SK-MEL-5 (cell line): Measurements from ENCODE around the gene GPR173. TPM values are rescaled to one million over a fixed set of nuclear protein-coding genes. Genes with fewer than 3 reads are reported as not detected.

ENCODE experiments used
- DNase-seq: peaks from one replicate; pipeline ENCODE4 v3.0.0-alpha.2; 2016; ENCODE audit warnings: low read depth, low spot score
- in situ Hi-C: cut with HindIII; loops from 2 replicates; pipeline ENCODE4 v1.10.0; 2016; ENCODE audit warnings: low sequenced_read_pairs, high pct_unique_total_duplicates, low pct_unique_long_range_greater_than_20kb
- total RNA-seq: library from RNA; depleted of rRNA; stranded (reverse); fragments of >200 nt; shearing (Covaris generic); gene quantifications from 2 replicates; pipeline ENCODE4 v1.2.3, GENCODE V29; 2014

Gene GPR173
- total RNA-seq, 1 experiment from 2014 or later = not detected

- in situ Hi-C loops = no loop called here
- DNase-seq = no peak
These were observed 2.3 kb downstream of the GPR173 start for GRCh38 chrX:53050841-53051240.

GRCh38 chrX:53055244-53055849 lies 6.8 kb downstream of the GPR173 start:
- no peak for DNase-seq
- in situ Hi-C loops = no loop called here

- no peak for DNase-seq
- in situ Hi-C loops = no loop called here
These were observed 7.7 kb downstream of the GPR173 start for GRCh38 chrX:53056292-53056691.

- DNase-seq = no peak
- in situ Hi-C loops = no loop called here
These were observed 16.5 kb downstream of the GPR173 start for GRCh38 chrX:53065104-53065503.

- in situ Hi-C loops = no loop called here
- no peak for DNase-seq
These were observed 22.5 kb downstream of the GPR173 start for GRCh38 chrX:53071064-53071463.

- in situ Hi-C loops = no loop called here
These were observed 23.2 kb downstream of the GPR173 start for GRCh38 chrX:53071604-53072417.

GRCh38 chrX:53072418-53073114 lies 24.0 kb downstream of the GPR173 start:
- DNase-seq = no peak
- in situ Hi-C loops = no loop called here

More at GRCh38 chrX:53071604-53072417, 23.2 kb downstream of the GPR173 start:
- peak; percentile 70 for DNase-seq

GRCh38 chrX:53073115-53073586 lies 24.6 kb downstream of the GPR173 start:
- peak; percentile 18 for DNase-seq
- in situ Hi-C loops = no loop called here

GRCh38 chrX:53075011-53075410 lies 26.4 kb downstream of the GPR173 start:
- DNase-seq = no peak
- in situ Hi-C loops = no loop called here

GRCh38 chrX:53076671-53077070 lies 28.1 kb downstream of the GPR173 start:
- no peak for DNase-seq
- in situ Hi-C loops = no loop called here

GRCh38 chrX:53077207-53078197 lies 28.9 kb downstream of the GPR173 start:
- in situ Hi-C loops = no loop called here
- DNase-seq = no peak

- in situ Hi-C loops = no loop called here
- DNase-seq = no peak
These were observed 30.4 kb downstream of the GPR173 start for GRCh38 chrX:53078943-53079342.

GRCh38 chrX:53080628-53081580 lies 32.3 kb downstream of the GPR173 start:
- no peak for DNase-seq
- in situ Hi-C loops = no loop called here

- in situ Hi-C loops = no loop called here
- peak; percentile 95 for DNase-seq
These were observed 33.6 kb downstream of the GPR173 start, which contains the start of gene TSPYL2 for GRCh38 chrX:53081925-53082772. Gene TSPYL2, plus strand, starts transcription at chrX:53082367. Its CDS starts 132 bp downstream, at chrX:53082499.

GRCh38 chrX:53082773-53083616 lies 34.4 kb downstream of the GPR173 start:
- no peak for DNase-seq
- in situ Hi-C loops = no loop called here
